Measurements from ENCODE around the gene CARMIL3.
"Not testable (repeated sequence)": the region's sequence is repeated elsewhere in the genome, so short reads cannot be mapped to it uniquely, and the experiment has no call there.

CARMIL3 gene, protein sequence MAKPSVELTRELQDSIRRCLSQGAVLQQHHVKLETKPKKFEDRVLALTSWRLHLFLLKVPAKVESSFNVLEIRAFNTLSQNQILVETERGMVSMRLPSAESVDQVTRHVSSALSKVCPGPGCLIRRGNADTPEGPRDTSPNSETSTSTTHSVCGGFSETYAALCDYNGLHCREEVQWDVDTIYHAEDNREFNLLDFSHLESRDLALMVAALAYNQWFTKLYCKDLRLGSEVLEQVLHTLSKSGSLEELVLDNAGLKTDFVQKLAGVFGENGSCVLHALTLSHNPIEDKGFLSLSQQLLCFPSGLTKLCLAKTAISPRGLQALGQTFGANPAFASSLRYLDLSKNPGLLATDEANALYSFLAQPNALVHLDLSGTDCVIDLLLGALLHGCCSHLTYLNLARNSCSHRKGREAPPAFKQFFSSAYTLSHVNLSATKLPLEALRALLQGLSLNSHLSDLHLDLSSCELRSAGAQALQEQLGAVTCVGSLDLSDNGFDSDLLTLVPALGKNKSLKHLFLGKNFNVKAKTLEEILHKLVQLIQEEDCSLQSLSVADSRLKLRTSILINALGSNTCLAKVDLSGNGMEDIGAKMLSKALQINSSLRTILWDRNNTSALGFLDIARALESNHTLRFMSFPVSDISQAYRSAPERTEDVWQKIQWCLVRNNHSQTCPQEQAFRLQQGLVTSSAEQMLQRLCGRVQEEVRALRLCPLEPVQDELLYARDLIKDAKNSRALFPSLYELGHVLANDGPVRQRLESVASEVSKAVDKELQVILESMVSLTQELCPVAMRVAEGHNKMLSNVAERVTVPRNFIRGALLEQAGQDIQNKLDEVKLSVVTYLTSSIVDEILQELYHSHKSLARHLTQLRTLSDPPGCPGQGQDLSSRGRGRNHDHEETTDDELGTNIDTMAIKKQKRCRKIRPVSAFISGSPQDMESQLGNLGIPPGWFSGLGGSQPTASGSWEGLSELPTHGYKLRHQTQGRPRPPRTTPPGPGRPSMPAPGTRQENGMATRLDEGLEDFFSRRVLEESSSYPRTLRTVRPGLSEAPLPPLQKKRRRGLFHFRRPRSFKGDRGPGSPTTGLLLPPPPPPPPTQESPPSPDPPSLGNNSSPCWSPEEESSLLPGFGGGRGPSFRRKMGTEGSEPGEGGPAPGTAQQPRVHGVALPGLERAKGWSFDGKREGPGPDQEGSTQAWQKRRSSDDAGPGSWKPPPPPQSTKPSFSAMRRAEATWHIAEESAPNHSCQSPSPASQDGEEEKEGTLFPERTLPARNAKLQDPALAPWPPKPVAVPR (N-terminal part only)

GRCh38 chr14:24051789-24052655 lies at the start of gene CARMIL3:
CARMIL3 (plus strand) TSS chr14:24052009; CDS start chr14:24052154, 145 bp downstream.
- TF ChIP-seq SUZ12 (IDR thresholded peaks at IDR 0.05; ENCODE audit: extremely low read depth, insufficient read depth, insufficient read length) (no peak), ZNF274 (IDR thresholded peaks at IDR 0.05; ENCODE audit: low read depth, low read length) (no peak), YY1 (IDR thresholded peaks at IDR 0.05; ENCODE audit: insufficient read depth, insufficient read length) (no peak)
- no peak for DNase-seq (ENCODE audit: low read depth, low spot score)
- peaks cover 40% of the 10 kb centered on the region for H3K27me3 ChIP-seq (ENCODE audit: insufficient read depth, insufficient read length)
- H3K4me3 ChIP-seq (ENCODE audit: insufficient read length, low read depth) = peak within 1 kb of the TSS; percentile 60
- no peaks in the 10 kb centered on the region for H3K36me3 ChIP-seq (ENCODE audit: insufficient read depth, insufficient read length, low read length)
- no peaks in the 10 kb centered on the region for H3K9me3 ChIP-seq (ENCODE audit: insufficient read depth, low read length)
- H3K9ac ChIP-seq (ENCODE audit: insufficient read length, low read depth) = peak within 1 kb of the TSS; percentile 73
- H3K4me1 ChIP-seq (ENCODE audit: insufficient read depth, insufficient read length) = peaks cover 4% of the 10 kb centered on the region

DNA sequence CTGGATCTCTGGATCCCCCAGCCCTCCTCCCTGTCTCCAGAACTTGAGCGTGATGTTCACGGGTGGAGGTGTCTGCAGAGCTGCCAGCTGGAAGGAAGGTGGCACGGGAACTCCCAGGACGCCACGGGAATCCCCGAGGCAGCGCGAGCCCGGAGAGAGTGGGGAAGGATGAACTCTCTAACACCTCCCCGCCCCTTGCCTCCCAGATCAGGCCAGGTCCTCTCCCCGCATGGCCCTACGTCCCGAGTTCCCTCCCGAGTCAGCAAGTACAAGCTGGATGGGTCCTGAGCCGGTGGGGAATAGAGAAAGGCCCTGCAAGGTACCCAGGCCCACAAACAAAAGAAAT lies 45.4 kb upstream of the CARMIL3 start:
- H3K9ac ChIP-seq (ENCODE audit: insufficient read length, low read depth); H3K9me3 ChIP-seq (ENCODE audit: insufficient read depth, low read length); H3K27me3 ChIP-seq (ENCODE audit: insufficient read depth, insufficient read length); H3K4me3 ChIP-seq (ENCODE audit: insufficient read length, low read depth); DNase-seq (ENCODE audit: low read depth, low spot score); H3K4me1 ChIP-seq (ENCODE audit: insufficient read depth, insufficient read length); H3K36me3 ChIP-seq (ENCODE audit: insufficient read depth, insufficient read length, low read length): not testable (repeated sequence)

- DNase-seq (ENCODE audit: low read depth, low spot score); H3K36me3 ChIP-seq (ENCODE audit: insufficient read depth, insufficient read length, low read length); H3K4me1 ChIP-seq (ENCODE audit: insufficient read depth, insufficient read length); H3K4me3 ChIP-seq (ENCODE audit: insufficient read length, low read depth); H3K9me3 ChIP-seq (ENCODE audit: insufficient read depth, low read length); H3K27me3 ChIP-seq (ENCODE audit: insufficient read depth, insufficient read length); H3K9ac ChIP-seq (ENCODE audit: insufficient read length, low read depth): not testable (repeated sequence)
Measured at GRCh38 chr14:24006817-24007652, 44.8 kb upstream of the CARMIL3 start.

- TF ChIP-seq ZNF274 (IDR thresholded peaks at IDR 0.05; ENCODE audit: low read depth, low read length) = no peak
- TF ChIP-seq YY1 (IDR thresholded peaks at IDR 0.05; ENCODE audit: insufficient read depth, insufficient read length) = no peak
- TF ChIP-seq SUZ12 (IDR thresholded peaks at IDR 0.05; ENCODE audit: extremely low read depth, insufficient read depth, insufficient read length) = no peak
- H3K36me3 ChIP-seq (ENCODE audit: insufficient read depth, insufficient read length, low read length) = no peaks in the 10 kb centered on the region
- no peak for DNase-seq (ENCODE audit: low read depth, low spot score)
Measured at GRCh38 chr14:24011051-24011450, 40.8 kb upstream of the CARMIL3 start.

DNA sequence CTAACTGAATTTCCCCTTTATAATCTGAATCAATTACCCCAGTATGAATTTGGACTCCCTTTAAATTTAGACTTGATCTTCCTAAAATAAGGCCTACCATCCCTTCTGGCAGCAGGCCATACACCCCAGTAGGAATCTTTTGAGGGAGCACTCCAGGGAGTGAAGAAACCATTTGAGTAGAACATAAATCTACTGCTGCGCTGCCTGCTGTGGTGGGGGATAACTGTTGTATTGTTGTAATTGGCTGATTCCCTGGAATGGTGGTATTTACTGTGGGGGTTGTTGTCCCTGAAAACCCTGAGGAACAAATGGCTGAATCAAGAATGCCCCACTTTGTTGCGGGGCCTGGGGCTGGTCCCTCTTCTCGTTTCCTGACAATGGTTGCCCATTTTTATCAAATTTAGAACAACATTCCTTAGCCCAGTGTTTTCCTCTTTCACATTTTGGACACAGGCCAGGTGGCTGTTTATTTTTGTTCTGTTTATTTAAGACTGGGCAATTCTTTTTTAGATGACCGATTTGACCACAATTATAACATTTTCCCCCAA lies 39.0 kb upstream of the CARMIL3 start:
- H3K9ac ChIP-seq (ENCODE audit: insufficient read length, low read depth); DNase-seq (ENCODE audit: low read depth, low spot score); H3K4me3 ChIP-seq (ENCODE audit: insufficient read length, low read depth): not testable (repeated sequence)

More at GRCh38 chr14:24011051-24011450, 40.8 kb upstream of the CARMIL3 start:
- no peaks in the 10 kb centered on the region; the same call in 1 of the 2 replicates for H3K9me3 ChIP-seq (ENCODE audit: insufficient read depth, low read length)
- H3K9ac ChIP-seq (ENCODE audit: insufficient read length, low read depth) = no peak overlapping the region
- H3K4me3 ChIP-seq (ENCODE audit: insufficient read length, low read depth) = no peak overlapping the region
- no peaks in the 10 kb centered on the region for H3K4me1 ChIP-seq (ENCODE audit: insufficient read depth, insufficient read length)
- no peaks in the 10 kb centered on the region for H3K27me3 ChIP-seq (ENCODE audit: insufficient read depth, insufficient read length)

More for the DNA sequence above, 39.0 kb upstream of the CARMIL3 start:
- not testable (repeated sequence) for H3K27me3 ChIP-seq (ENCODE audit: insufficient read depth, insufficient read length); H3K36me3 ChIP-seq (ENCODE audit: insufficient read depth, insufficient read length, low read length); H3K9me3 ChIP-seq (ENCODE audit: insufficient read depth, low read length); H3K4me1 ChIP-seq (ENCODE audit: insufficient read depth, insufficient read length)
